ENCODE results near the gene SFMBT1. TPM values are rescaled to one million over a fixed set of nuclear protein-coding genes. Genes with fewer than 3 reads are reported as not detected.

Gene SFMBT1
- total and polyA plus RNA-seq, 2 experiments from 2014 or later = 5.3 to 24.0 TPM

GRCh38 chr3:53075743-53076140 is 29.9 kb upstream of the SFMBT1 start:
- Histone ChIP-seq H3K4me2 (no peak overlapping the region), H2AFZ (no peak overlapping the region), H3F3A (replicated peaks; ENCODE audit: low read depth) (no peaks in the 10 kb centered on the region), H3K9me2 (ENCODE audit: insufficient read depth) (no peaks in the 10 kb centered on the region), H3K27me3 (ENCODE audit: insufficient read depth) (no peaks in the 10 kb centered on the region), H3K4me1 (ENCODE audit: insufficient read depth) (peaks cover 7% of the 10 kb centered on the region), H3K79me2 (replicated peaks; ENCODE audit: insufficient read depth) (no peaks in the 10 kb centered on the region), H4K20me1 (replicated peaks; ENCODE audit: insufficient read depth) (no peaks in the 10 kb centered on the region), H3K4me3 (no peak overlapping the region), H3K36me3 (ENCODE audit: insufficient read depth) (no peaks in the 10 kb centered on the region), H3K27ac (ENCODE audit: low read depth) (no peak overlapping the region)
- no peak for DNase-seq (ENCODE audit: low spot score)
- TF ChIP-seq STAT1 (IDR thresholded peaks at IDR 0.05; ENCODE audit: unreplicated experiment) = no peak
- no peak for TF ChIP-seq ZNF331 (CRISPR knock-in tag; IDR thresholded peaks at IDR 0.05; ENCODE audit: low read depth)
- no peak for TF ChIP-seq CREB1 (CRISPR knock-in tag; IDR thresholded peaks at IDR 0.05; ENCODE audit: low read depth)
- no peak for TF ChIP-seq EZH2 (IDR thresholded peaks at IDR 0.05; ENCODE audit: low read depth, unreplicated experiment)
- no peak for TF ChIP-seq ETS1 (IDR thresholded peaks at IDR 0.05)
- no peak for TF ChIP-seq NANOG (IDR thresholded peaks at IDR 0.05; ENCODE audit: borderline replicate concordance)
- TF ChIP-seq EZH2phosphoT487 (IDR thresholded peaks at IDR 0.05; ENCODE audit: unreplicated experiment) = no peak
- TF ChIP-seq POLR2AphosphoS5 (IDR thresholded peaks at IDR 0.05; ENCODE audit: low read depth) = no peak
- TF ChIP-seq JUNB (IDR thresholded peaks at IDR 0.05; ENCODE audit: unreplicated experiment) = no peak
- TF ChIP-seq, protein P1, sequence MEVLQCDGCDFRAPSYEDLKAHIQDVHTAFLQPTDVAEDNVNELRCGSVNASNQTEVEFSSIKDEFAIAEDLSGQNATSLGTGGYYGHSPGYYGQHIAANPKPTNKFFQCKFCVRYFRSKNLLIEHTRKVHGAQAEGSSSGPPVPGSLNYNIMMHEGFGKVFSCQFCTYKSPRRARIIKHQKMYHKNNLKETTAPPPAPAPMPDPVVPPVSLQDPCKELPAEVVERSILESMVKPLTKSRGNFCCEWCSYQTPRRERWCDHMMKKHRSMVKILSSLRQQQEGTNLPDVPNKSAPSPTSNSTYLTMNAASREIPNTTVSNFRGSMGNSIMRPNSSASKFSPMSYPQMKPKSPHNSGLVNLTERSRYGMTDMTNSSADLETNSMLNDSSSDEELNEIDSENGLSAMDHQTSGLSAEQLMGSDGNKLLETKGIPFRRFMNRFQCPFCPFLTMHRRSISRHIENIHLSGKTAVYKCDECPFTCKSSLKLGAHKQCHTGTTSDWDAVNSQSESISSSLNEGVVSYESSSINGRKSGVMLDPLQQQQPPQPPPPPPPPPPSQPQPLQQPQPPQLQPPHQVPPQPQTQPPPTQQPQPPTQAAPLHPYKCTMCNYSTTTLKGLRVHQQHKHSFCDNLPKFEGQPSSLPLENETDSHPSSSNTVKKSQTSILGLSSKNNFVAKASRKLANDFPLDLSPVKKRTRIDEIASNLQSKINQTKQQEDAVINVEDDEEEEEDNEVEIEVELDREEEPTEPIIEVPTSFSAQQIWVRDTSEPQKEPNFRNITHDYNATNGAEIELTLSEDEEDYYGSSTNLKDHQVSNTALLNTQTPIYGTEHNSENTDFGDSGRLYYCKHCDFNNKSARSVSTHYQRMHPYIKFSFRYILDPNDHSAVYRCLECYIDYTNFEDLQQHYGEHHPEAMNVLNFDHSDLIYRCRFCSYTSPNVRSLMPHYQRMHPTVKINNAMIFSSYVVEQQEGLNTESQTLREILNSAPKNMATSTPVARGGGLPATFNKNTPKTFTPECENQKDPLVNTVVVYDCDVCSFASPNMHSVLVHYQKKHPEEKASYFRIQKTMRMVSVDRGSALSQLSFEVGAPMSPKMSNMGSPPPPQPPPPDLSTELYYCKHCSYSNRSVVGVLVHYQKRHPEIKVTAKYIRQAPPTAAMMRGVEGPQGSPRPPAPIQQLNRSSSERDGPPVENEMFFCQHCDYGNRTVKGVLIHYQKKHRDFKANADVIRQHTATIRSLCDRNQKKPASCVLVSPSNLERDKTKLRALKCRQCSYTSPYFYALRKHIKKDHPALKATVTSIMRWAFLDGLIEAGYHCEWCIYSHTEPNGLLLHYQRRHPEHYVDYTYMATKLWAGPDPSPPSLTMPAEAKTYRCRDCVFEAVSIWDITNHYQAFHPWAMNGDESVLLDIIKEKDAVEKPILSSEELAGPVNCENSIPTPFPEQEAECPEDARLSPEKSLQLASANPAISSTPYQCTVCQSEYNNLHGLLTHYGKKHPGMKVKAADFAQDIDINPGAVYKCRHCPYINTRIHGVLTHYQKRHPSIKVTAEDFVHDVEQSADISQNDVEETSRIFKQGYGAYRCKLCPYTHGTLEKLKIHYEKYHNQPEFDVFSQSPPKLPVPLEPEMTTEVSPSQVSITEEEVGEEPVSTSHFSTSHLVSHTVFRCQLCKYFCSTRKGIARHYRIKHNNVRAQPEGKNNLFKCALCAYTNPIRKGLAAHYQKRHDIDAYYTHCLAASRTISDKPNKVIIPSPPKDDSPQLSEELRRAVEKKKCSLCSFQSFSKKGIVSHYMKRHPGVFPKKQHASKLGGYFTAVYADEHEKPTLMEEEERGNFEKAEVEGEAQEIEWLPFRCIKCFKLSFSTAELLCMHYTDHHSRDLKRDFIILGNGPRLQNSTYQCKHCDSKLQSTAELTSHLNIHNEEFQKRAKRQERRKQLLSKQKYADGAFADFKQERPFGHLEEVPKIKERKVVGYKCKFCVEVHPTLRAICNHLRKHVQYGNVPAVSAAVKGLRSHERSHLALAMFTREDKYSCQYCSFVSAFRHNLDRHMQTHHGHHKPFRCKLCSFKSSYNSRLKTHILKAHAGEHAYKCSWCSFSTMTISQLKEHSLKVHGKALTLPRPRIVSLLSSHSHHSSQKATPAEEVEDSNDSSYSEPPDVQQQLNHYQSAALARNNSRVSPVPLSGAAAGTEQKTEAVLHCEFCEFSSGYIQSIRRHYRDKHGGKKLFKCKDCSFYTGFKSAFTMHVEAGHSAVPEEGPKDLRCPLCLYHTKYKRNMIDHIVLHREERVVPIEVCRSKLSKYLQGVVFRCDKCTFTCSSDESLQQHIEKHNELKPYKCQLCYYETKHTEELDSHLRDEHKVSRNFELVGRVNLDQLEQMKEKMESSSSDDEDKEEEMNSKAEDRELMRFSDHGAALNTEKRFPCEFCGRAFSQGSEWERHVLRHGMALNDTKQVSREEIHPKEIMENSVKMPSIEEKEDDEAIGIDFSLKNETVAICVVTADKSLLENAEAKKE (CRISPR knock-in tag; IDR thresholded peaks at IDR 0.05) = no peak
- TF ChIP-seq, protein P2, sequence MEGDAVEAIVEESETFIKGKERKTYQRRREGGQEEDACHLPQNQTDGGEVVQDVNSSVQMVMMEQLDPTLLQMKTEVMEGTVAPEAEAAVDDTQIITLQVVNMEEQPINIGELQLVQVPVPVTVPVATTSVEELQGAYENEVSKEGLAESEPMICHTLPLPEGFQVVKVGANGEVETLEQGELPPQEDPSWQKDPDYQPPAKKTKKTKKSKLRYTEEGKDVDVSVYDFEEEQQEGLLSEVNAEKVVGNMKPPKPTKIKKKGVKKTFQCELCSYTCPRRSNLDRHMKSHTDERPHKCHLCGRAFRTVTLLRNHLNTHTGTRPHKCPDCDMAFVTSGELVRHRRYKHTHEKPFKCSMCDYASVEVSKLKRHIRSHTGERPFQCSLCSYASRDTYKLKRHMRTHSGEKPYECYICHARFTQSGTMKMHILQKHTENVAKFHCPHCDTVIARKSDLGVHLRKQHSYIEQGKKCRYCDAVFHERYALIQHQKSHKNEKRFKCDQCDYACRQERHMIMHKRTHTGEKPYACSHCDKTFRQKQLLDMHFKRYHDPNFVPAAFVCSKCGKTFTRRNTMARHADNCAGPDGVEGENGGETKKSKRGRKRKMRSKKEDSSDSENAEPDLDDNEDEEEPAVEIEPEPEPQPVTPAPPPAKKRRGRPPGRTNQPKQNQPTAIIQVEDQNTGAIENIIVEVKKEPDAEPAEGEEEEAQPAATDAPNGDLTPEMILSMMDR (conservative IDR thresholded peaks at IDR 0.05; ENCODE audit: low read depth in 2 of 2) = no peak
- no peak for TF ChIP-seq ZNF114 (CRISPR knock-in tag; IDR thresholded peaks at IDR 0.05)
- TF ChIP-seq, protein P3, sequence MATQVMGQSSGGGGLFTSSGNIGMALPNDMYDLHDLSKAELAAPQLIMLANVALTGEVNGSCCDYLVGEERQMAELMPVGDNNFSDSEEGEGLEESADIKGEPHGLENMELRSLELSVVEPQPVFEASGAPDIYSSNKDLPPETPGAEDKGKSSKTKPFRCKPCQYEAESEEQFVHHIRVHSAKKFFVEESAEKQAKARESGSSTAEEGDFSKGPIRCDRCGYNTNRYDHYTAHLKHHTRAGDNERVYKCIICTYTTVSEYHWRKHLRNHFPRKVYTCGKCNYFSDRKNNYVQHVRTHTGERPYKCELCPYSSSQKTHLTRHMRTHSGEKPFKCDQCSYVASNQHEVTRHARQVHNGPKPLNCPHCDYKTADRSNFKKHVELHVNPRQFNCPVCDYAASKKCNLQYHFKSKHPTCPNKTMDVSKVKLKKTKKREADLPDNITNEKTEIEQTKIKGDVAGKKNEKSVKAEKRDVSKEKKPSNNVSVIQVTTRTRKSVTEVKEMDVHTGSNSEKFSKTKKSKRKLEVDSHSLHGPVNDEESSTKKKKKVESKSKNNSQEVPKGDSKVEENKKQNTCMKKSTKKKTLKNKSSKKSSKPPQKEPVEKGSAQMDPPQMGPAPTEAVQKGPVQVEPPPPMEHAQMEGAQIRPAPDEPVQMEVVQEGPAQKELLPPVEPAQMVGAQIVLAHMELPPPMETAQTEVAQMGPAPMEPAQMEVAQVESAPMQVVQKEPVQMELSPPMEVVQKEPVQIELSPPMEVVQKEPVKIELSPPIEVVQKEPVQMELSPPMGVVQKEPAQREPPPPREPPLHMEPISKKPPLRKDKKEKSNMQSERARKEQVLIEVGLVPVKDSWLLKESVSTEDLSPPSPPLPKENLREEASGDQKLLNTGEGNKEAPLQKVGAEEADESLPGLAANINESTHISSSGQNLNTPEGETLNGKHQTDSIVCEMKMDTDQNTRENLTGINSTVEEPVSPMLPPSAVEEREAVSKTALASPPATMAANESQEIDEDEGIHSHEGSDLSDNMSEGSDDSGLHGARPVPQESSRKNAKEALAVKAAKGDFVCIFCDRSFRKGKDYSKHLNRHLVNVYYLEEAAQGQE (IDR thresholded peaks at IDR 0.05; ENCODE audit: unreplicated experiment) = no peak
- no peak overlapping the region for H3K4me3 Mint-ChIP-seq
- H3K27me3 Mint-ChIP-seq (ENCODE audit: insufficient read depth, low read depth, poor library complexity) = peaks cover 3% of the 10 kb centered on the region
- no peak overlapping the region for H3K27ac Mint-ChIP-seq
- H3K36me3 Mint-ChIP-seq (ENCODE audit: low read depth) = no peaks in the 10 kb centered on the region
- ATAC-seq = no peak
- no peaks in the 10 kb centered on the region for H3K9me3 Mint-ChIP-seq
- H3K4me1 Mint-ChIP-seq = peaks cover 17% of the 10 kb centered on the region

Measured in GM23338 (cell line).